ENCODE measurements around the gene MMP15. TPM values are rescaled to one million over a fixed set of nuclear protein-coding genes. Genes with fewer than 3 reads are reported as not detected.

The MMP15 gene
- polyA plus RNA-seq, 1 experiment, result 0.60 TPM

- no peak for TF ChIP-seq CTCF (IDR thresholded peaks at IDR 0.05; ENCODE audit: low read depth, low read length)
- ChIA-PET CTCF (no interaction called here), POLR2A (no interaction called here)
- Histone ChIP-seq H3K27me3 (ENCODE audit: control insufficient read depth, insufficient read depth, low read length) (peaks cover 9% of the 10 kb centered on the region), H3K27ac (ENCODE audit: low read depth, low read length) (no peak overlapping the region), H3K4me3 (ENCODE audit: low read depth, low read length) (no peak overlapping the region), H3K9me3 (ENCODE audit: control insufficient read depth, insufficient read depth, low read length) (no peaks in the 10 kb centered on the region; the same call in 1 of the 2 replicates)
- DNase-seq (ENCODE audit: low read depth, low spot score), result no peak
Measured at GRCh38 chr16:58053682-58054005, 28.1 kb downstream of the MMP15 start.

GRCh38 chr16:58054289-58054688 is 28.7 kb downstream of the MMP15 start:
- ChIA-PET POLR2A (interaction anchor here (0.9 kb wide), 1 partner anchor 202 kb away, joined by 3 read pairs; no protein-coding TSS in a partner anchor), CTCF (no interaction called here)
- no peak for TF ChIP-seq CTCF (IDR thresholded peaks at IDR 0.05; ENCODE audit: low read depth, low read length)
- Histone ChIP-seq H3K4me3 (ENCODE audit: low read depth, low read length) (no peak overlapping the region), H3K27me3 (ENCODE audit: control insufficient read depth, insufficient read depth, low read length) (peaks cover 9% of the 10 kb centered on the region), H3K27ac (ENCODE audit: low read depth, low read length) (no peak overlapping the region), H3K9me3 (ENCODE audit: control insufficient read depth, insufficient read depth, low read length) (no peaks in the 10 kb centered on the region; the same call in 1 of the 2 replicates)
- DNase-seq (ENCODE audit: low read depth, low spot score), result no peak

GRCh38 chr16:58056580-58056979 is 31.0 kb downstream of the MMP15 start:
- ChIA-PET POLR2A (no interaction called here), CTCF (no interaction called here)
- no peak for TF ChIP-seq CTCF (IDR thresholded peaks at IDR 0.05; ENCODE audit: low read depth, low read length)
- H3K9me3 ChIP-seq (ENCODE audit: control insufficient read depth, insufficient read depth, low read length), result no peaks in the 10 kb centered on the region; the same call in 1 of the 2 replicates
- DNase-seq (ENCODE audit: low read depth, low spot score), result no peak
- no peak overlapping the region for H3K4me3 ChIP-seq (ENCODE audit: low read depth, low read length)
- peaks cover 9% of the 10 kb centered on the region for H3K27me3 ChIP-seq (ENCODE audit: control insufficient read depth, insufficient read depth, low read length)
- H3K27ac ChIP-seq (ENCODE audit: low read depth, low read length), result no peak overlapping the region

GRCh38 chr16:58057121-58057520 is 31.6 kb downstream of the MMP15 start:
- ChIA-PET POLR2A (no interaction called here), CTCF (no interaction called here)
- TF ChIP-seq CTCF (IDR thresholded peaks at IDR 0.05; ENCODE audit: low read depth, low read length), result no peak
- DNase-seq (ENCODE audit: low read depth, low spot score), result no peak
- Histone ChIP-seq H3K4me3 (ENCODE audit: low read depth, low read length) (no peak overlapping the region), H3K9me3 (ENCODE audit: control insufficient read depth, insufficient read depth, low read length) (no peaks in the 10 kb centered on the region; the same call in 1 of the 2 replicates), H3K27ac (ENCODE audit: low read depth, low read length) (no peak overlapping the region), H3K27me3 (ENCODE audit: control insufficient read depth, insufficient read depth, low read length) (peaks cover 9% of the 10 kb centered on the region)

GRCh38 chr16:58057784-58058183 is 32.2 kb downstream of the MMP15 start:
- POLR2A ChIA-PET, result no interaction called here
- no peak overlapping the region for H3K27ac ChIP-seq (ENCODE audit: low read depth, low read length)

More at GRCh38 chr16:58057784-58058183, 32.2 kb downstream of the MMP15 start:
- no peak overlapping the region for H3K4me3 ChIP-seq (ENCODE audit: low read depth, low read length)
- H3K9me3 ChIP-seq (ENCODE audit: control insufficient read depth, insufficient read depth, low read length), result no peaks in the 10 kb centered on the region; the same call in 1 of the 2 replicates
- H3K27me3 ChIP-seq (ENCODE audit: control insufficient read depth, insufficient read depth, low read length), result peaks cover 9% of the 10 kb centered on the region
- no peak for DNase-seq (ENCODE audit: low read depth, low spot score)
- TF ChIP-seq CTCF (IDR thresholded peaks at IDR 0.05; ENCODE audit: low read depth, low read length), result no peak
- CTCF ChIA-PET, result no interaction called here
